Measurements from ENCODE around the gene STK4. TPM values are rescaled to one million over a fixed set of nuclear protein-coding genes. Genes with fewer than 3 reads are reported as not detected.

The STK4 gene
- total and polyA plus RNA-seq, 2 of the 8 experiments (the other 6 are each of a cell fraction or from before 2014, with no cell fraction given) = 12.0 to 34.3 TPM

- no peak for TF ChIP-seq RAD21 (IDR thresholded peaks at IDR 0.05 in 1 of 2, conservative IDR thresholded peaks at IDR 0.05 in 1 of 2; ENCODE audit: low read depth in 2 of 2, low read length in 2 of 2)
- TF ChIP-seq JUN (IDR thresholded peaks at IDR 0.05; ENCODE audit: low read depth, low read length) = no peak
- no peak for TF ChIP-seq SIRT6 (IDR thresholded peaks at IDR 0.05; ENCODE audit: low read length)
- TF ChIP-seq USF2 (IDR thresholded peaks at IDR 0.05; ENCODE audit: low read length) = no peak
- TF ChIP-seq POLR2AphosphoS5 (IDR thresholded peaks at IDR 0.05; ENCODE audit: low read depth, low read length) = no peak
- no peak for TF ChIP-seq CBX8 (IDR thresholded peaks at IDR 0.05; ENCODE audit: borderline replicate concordance, low read depth, low read length)
Observed at GRCh38 chr20:44961870-44962267, 4.4 kb upstream of the STK4 start (continued).

Data from H1 (cell line).